ENCODE results near the gene RNF38.
"Not testable (repeated sequence)": the region's sequence is repeated elsewhere in the genome, so short reads cannot be mapped to it uniquely, and the experiment has no call there.

- not testable (repeated sequence) for TF ChIP-seq CTCF (IDR thresholded peaks at IDR 0.05; ENCODE audit: extremely low read depth in 1 of 2, insufficient read depth in 1 of 2, low read depth in 1 of 2, low read length in 2 of 2); POLR2AphosphoS5 (IDR thresholded peaks at IDR 0.05; ENCODE audit: insufficient read depth, low read depth, low read length); EZH2 (IDR thresholded peaks at IDR 0.05; ENCODE audit: borderline replicate concordance, low read depth, low read length, severe bottlenecking); MYC (IDR thresholded peaks at IDR 0.05; ENCODE audit: low read depth, low read length)
Measured at GRCh38 chr9:36409076-36409475, 9.0 kb upstream of the RNF38 start.
